Hepatocyte (in vitro differentiated cells): ENCODE measurements around the gene LSM8. TPM values are rescaled to one million over a fixed set of nuclear protein-coding genes. Genes with fewer than 3 reads are reported as not detected.

Source experiments
- DNase-seq: peaks from one replicate; pipeline ENCODE4 v3.0.0-alpha.2; 2016; ENCODE audit warnings: low spot score
- H2AFZ ChIP-seq: fragments of 200-600 bp; sonication (generic); 2 replicates; pipeline ENCODE4 v1.6.0; 2016; ENCODE audit warnings: antibody characterized with exemption, mild to moderate bottlenecking
- H3K27ac ChIP-seq: fragments of 200-600 bp; sonication (generic); 2 replicates; pipeline ENCODE4 v1.5.1; 2016; ENCODE audit warnings: mild to moderate bottlenecking
- H3K27me3 ChIP-seq: fragments of 200-600 bp; sonication (generic); 2 replicates; pipeline ENCODE4 v1.6.1; 2016
- H3K36me3 ChIP-seq: fragments of 200-600 bp; sonication (generic); replicated peaks from 2 replicates; pipeline ENCODE4 v1.5.1; 2016; ENCODE audit warnings: low read depth; ENCODE audit not compliant: insufficient read depth
- H3K4me1 ChIP-seq: fragments of 200-600 bp; sonication (generic); 2 replicates; pipeline ENCODE4 v1.5.1; 2016; ENCODE audit warnings: mild to moderate bottlenecking, moderate library complexity; ENCODE audit not compliant: insufficient read depth
- H3K4me2 ChIP-seq: fragments of 200-600 bp; sonication (generic); 2 replicates; pipeline ENCODE4 v1.6.0; 2016
- H3K4me3 ChIP-seq: fragments of 200-600 bp; sonication (generic); 2 replicates; pipeline ENCODE4 v1.5.1; 2016; ENCODE audit warnings: mild to moderate bottlenecking
- H3K79me2 ChIP-seq: fragments of 200-600 bp; sonication (generic); 2 replicates; pipeline ENCODE4 v1.6.0; 2017; ENCODE audit warnings: mild to moderate bottlenecking
- H3K9me2 ChIP-seq: fragments of 200-600 bp; sonication (generic); replicated peaks from 2 replicates; pipeline ENCODE4 v1.6.0; 2017; ENCODE audit warnings: mild to moderate bottlenecking; ENCODE audit not compliant: insufficient read depth
- H3K9me3 ChIP-seq: fragments of 200-600 bp; sonication (generic); 2 replicates; pipeline ENCODE4 v1.5.1; 2016; ENCODE audit warnings: low read depth, mild to moderate bottlenecking
- H4K20me1 ChIP-seq: fragments of 200-600 bp; sonication (generic); 2 replicates; pipeline ENCODE4 v1.6.0; 2016; ENCODE audit warnings: mild to moderate bottlenecking; ENCODE audit not compliant: insufficient read depth, poor library complexity, severe bottlenecking
- EZH2 ChIP-seq: fragments of 200-600 bp; sonication (generic); IDR thresholded peaks from 2 replicates; pipeline ENCODE4 v1.6.1; 2016; ENCODE audit warnings: antibody characterized with exemption, mild to moderate bottlenecking, borderline replicate concordance
- EZH2phosphoT487 ChIP-seq: fragments of 200-600 bp; sonication (generic); IDR thresholded peaks from one replicate; pipeline ENCODE4 v1.6.1; 2018; ENCODE audit warnings: antibody characterized with exemption, mild to moderate bottlenecking, low read depth, moderate library complexity; ENCODE audit not compliant: unreplicated experiment, severe bottlenecking
- WGBS: methylation state at CpG from one replicate; pipeline ENCODE4 v1.1.6; 2016; ENCODE audit warnings: low lambda C conversion rate; ENCODE audit errors: missing lambda C conversion rate; 5-methylcytosine and 5-hydroxymethylcytosine counted together
- polyA plus RNA-seq: library from polyadenylated mRNA; unstranded; fragments of >200 nt; fragmentation: Nextera tagmentation; extraction: Ambion mirVana; gene quantifications from 2 replicates; pipeline ENCODE4 v1.2.1, GENCODE V29; 2016
- total RNA-seq: library from RNA; depleted of rRNA; stranded (reverse); fragments of >200 nt; gene quantifications from 2 replicates; pipeline ENCODE4 v1.2.3, GENCODE V29; 2014
- TF ChIP-seq, protein P1 (sequence below): fragments of 200-600 bp; sonication (generic); IDR thresholded peaks from 2 replicates; pipeline ENCODE4 v1.5.1; 2016; ENCODE audit warnings: antibody characterized with exemption, mild to moderate bottlenecking; ENCODE audit not compliant: poor library complexity

The LSM8 gene
- total and polyA plus RNA-seq, 2 experiments from 2014 or later: 34.4 to 43.9 TPM

DNA sequence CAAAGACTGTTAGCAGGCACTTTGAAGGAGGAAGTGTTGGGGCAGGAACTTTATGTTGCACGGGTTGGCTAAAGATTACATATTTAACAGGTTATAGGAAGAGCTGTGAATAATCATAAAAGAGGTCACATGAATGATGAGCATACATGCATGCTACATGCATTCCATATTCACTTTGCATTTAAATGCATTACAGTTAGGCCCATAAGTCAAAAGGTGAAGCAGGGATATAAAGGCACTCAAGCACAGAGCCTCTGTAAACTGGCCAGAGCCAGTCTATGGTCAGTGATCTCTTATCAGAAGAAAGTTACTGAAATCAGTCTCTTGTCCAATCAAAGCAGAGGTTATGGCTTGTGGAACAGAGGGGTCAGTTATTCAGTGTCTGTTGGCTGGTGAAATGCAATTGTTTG lies 33.3 kb downstream of the LSM8 start:
- Histone ChIP-seq H3K9me3 (no peaks in the 10 kb centered on the region), H3K27me3 (no peaks in the 10 kb centered on the region), H2AFZ (no peak overlapping the region), H3K4me1 (no peaks in the 10 kb centered on the region), H3K4me3 (no peak overlapping the region), H3K9me2 (no peaks in the 10 kb centered on the region), H3K79me2 (no peaks in the 10 kb centered on the region), H3K27ac (no peak overlapping the region), H3K4me2 (no peak overlapping the region), H4K20me1 (no peaks in the 10 kb centered on the region), H3K36me3 (no peaks in the 10 kb centered on the region)
- TF ChIP-seq EZH2phosphoT487 (no peak), EZH2 (no peak)
- TF ChIP-seq, protein P1, sequence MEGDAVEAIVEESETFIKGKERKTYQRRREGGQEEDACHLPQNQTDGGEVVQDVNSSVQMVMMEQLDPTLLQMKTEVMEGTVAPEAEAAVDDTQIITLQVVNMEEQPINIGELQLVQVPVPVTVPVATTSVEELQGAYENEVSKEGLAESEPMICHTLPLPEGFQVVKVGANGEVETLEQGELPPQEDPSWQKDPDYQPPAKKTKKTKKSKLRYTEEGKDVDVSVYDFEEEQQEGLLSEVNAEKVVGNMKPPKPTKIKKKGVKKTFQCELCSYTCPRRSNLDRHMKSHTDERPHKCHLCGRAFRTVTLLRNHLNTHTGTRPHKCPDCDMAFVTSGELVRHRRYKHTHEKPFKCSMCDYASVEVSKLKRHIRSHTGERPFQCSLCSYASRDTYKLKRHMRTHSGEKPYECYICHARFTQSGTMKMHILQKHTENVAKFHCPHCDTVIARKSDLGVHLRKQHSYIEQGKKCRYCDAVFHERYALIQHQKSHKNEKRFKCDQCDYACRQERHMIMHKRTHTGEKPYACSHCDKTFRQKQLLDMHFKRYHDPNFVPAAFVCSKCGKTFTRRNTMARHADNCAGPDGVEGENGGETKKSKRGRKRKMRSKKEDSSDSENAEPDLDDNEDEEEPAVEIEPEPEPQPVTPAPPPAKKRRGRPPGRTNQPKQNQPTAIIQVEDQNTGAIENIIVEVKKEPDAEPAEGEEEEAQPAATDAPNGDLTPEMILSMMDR: no peak
- no peak for DNase-seq
- WGBS: 58% methylated on average over 1 of the region's 1 CpG

DNA sequence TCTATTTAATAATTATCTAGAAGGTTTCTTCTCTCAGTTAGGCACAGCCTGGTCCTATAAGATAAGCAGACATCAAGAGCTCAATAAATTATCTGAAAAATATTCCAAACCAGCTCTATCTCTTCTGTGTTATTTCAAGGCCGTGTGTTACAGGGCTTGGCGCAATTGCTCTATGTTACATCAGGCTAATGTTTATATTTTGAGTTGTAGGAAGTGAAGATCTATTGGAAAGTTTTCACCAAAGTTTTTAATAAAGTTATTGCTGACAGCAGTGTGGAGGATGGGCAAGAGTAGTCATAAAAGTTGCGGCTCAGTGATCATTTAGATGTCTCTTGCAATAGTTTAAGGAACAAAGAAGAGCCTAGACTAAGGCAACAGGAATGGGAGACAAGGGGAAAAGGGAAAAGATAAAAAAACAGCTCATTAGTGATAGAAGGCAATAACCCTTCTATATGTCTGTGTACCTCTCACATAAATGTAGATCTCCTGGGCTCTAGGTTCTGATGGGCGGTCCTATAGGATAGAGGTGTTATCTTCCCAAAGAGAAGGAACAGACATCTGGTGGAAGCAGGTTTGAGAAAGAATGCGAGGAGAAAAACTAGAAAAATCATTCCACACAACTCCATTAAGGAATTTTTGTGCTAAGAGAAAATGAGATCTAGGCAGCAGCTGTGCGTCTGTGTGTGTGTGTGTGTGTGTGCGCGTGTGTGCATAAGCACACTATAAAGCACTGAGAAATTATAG lies 34.6 kb downstream of the LSM8 start:
- 74% methylated on average over 8 of the region's 8 CpGs for WGBS
- TF ChIP-seq, protein P1: no peak
- TF ChIP-seq EZH2phosphoT487: no peak
- TF ChIP-seq EZH2: no peak

DNA sequence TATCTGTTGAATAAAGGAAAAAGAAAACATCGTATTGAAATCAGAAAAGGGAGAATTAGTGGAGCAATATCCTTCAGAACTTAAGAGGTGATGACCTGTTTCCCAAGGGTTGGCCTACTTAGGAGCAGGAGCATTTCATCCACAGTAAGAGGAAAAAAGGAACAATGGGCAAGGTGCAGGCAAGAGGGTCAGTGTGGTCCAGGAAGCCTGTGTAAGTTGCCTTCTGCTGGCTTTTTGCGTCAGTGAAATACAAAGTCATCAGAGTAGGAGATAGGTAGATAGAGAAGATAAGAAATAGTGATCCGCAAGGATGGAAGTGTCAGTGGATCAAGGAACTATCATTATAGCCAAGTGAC lies 35.2 kb downstream of the LSM8 start:
- no peak for DNase-seq
- no peaks in the 10 kb centered on the region for H4K20me1 ChIP-seq
- H3K4me1 ChIP-seq: no peaks in the 10 kb centered on the region
- no peak overlapping the region for H3K27ac ChIP-seq
- H2AFZ ChIP-seq: peak overlapping the region; percentile 0
- H3K4me3 ChIP-seq: no peak overlapping the region
- no peaks in the 10 kb centered on the region for H3K36me3 ChIP-seq
- no peaks in the 10 kb centered on the region for H3K27me3 ChIP-seq
- no peak for TF ChIP-seq EZH2
- no peak for TF ChIP-seq EZH2phosphoT487
- TF ChIP-seq, protein P1: no peak
- 96% methylated on average over 3 of the region's 3 CpGs for WGBS
- no peaks in the 10 kb centered on the region for H3K79me2 ChIP-seq
- H3K9me3 ChIP-seq: no peaks in the 10 kb centered on the region
- H3K9me2 ChIP-seq: no peaks in the 10 kb centered on the region
- no peak overlapping the region for H3K4me2 ChIP-seq

More for the DNA sequence above, 34.6 kb downstream of the LSM8 start:
- no peak overlapping the region for H3K27ac ChIP-seq
- H3K36me3 ChIP-seq: no peaks in the 10 kb centered on the region
- DNase-seq: no peak
- H3K9me2 ChIP-seq: no peaks in the 10 kb centered on the region
- H3K4me2 ChIP-seq: no peak overlapping the region
- H4K20me1 ChIP-seq: no peaks in the 10 kb centered on the region
- no peaks in the 10 kb centered on the region for H3K27me3 ChIP-seq
- no peaks in the 10 kb centered on the region for H3K4me1 ChIP-seq
- H2AFZ ChIP-seq: peak overlapping the region; percentile 0
- H3K4me3 ChIP-seq: no peak overlapping the region
- H3K79me2 ChIP-seq: no peaks in the 10 kb centered on the region
- H3K9me3 ChIP-seq: no peaks in the 10 kb centered on the region
